Calu3 (cell line): Measurements from ENCODE around the gene MALT1. TPM values are rescaled to one million over a fixed set of nuclear protein-coding genes. Genes with fewer than 3 reads are reported as not detected.

ENCODE experiments used
- BruUV-seq: library from RNA; stranded (reverse); fragments of 400-500 nt; replicated peaks from 2 replicates; lab custom pipeline; 2021; lab: Mats Ljungman, UMichigan
- CTCF ChIA-PET: fragments of 300-600 bp; sonication (Branson Sonifier 250); formaldehyde crosslinking; loops from one replicate; lab custom pipeline; 2022; ENCODE audit warnings: antibody characterized with exemption; lab: Charles Lee
- DNase-seq: peaks from one replicate; pipeline ENCODE4 v3.0.0; 2022
- H3K27ac Mint-ChIP-seq: one replicate; pipeline ENCODE4 v1.8.0; 2022; ENCODE audit warnings: mixed read lengths; ENCODE audit not compliant: unreplicated experiment
- H3K27me3 Mint-ChIP-seq: one replicate; pipeline ENCODE4 v1.8.0; 2022; ENCODE audit warnings: mixed read lengths; ENCODE audit not compliant: unreplicated experiment
- H3K36me3 Mint-ChIP-seq: one replicate; pipeline ENCODE4 v1.8.0; 2022; ENCODE audit warnings: mild to moderate bottlenecking, moderate library complexity, mixed read lengths; ENCODE audit not compliant: insufficient read depth, unreplicated experiment
- H3K4me1 Mint-ChIP-seq: one replicate; pipeline ENCODE4 v1.8.0; 2022; ENCODE audit warnings: mild to moderate bottlenecking, low read depth, mixed read lengths; ENCODE audit not compliant: unreplicated experiment
- H3K4me3 Mint-ChIP-seq: one replicate; pipeline ENCODE4 v1.8.0; 2022; ENCODE audit warnings: mild to moderate bottlenecking, low read depth, moderate library complexity, mixed read lengths; ENCODE audit not compliant: unreplicated experiment
- H3K9me3 Mint-ChIP-seq: one replicate; pipeline ENCODE4 v1.8.0; 2022; ENCODE audit warnings: low read depth, mixed read lengths; ENCODE audit not compliant: unreplicated experiment
- CTCF ChIP-seq: fragments of 200-600 bp; IDR thresholded peaks from one replicate; pipeline ENCODE4 v1.8.0; 2022; ENCODE audit warnings: antibody characterized with exemption; ENCODE audit not compliant: unreplicated experiment
- intact Hi-C: fragments of 100-400 bp; cut with micrococcal nuclease; formaldehyde crosslinking; loops from one replicate; pipeline ENCODE4 v1.10.0; 2022; ENCODE audit not compliant: unreplicated experiment
- total RNA-seq: library from RNA; stranded (reverse); gene quantifications from 2 replicates; pipeline ENCODE4 v1.2.3, GENCODE V29; 2022

The MALT1 gene
- total RNA-seq, 1 experiment from 2014 or later = 37.6 TPM

GRCh38 chr18:58700209-58700608, 28.9 kb downstream of the MALT1 start:
- Mint-ChIP-seq H3K4me3 (no peak overlapping the region), H3K36me3 (peaks cover 6% of the 10 kb centered on the region), H3K9me3 (no peaks in the 10 kb centered on the region), H3K27me3 (no peaks in the 10 kb centered on the region), H3K4me1 (no peaks in the 10 kb centered on the region), H3K27ac (no peak overlapping the region)
- TF ChIP-seq CTCF = no peak
- BruUV-seq = no TSS peak
- intact Hi-C loops = no loop called here
- CTCF ChIA-PET = interaction anchor here (1.0 to 1.2 kb wide), 2 partner anchors 10 to 28 kb away, joined by 5 to 6 read pairs; no protein-coding TSS in a partner anchor
- DNase-seq = no peak

- CTCF ChIA-PET = no interaction called here
- Mint-ChIP-seq H3K27me3 (no peaks in the 10 kb centered on the region), H3K36me3 (peaks cover 15% of the 10 kb centered on the region), H3K27ac (no peak overlapping the region), H3K4me1 (no peaks in the 10 kb centered on the region), H3K4me3 (no peak overlapping the region), H3K9me3 (no peaks in the 10 kb centered on the region)
- no peak for TF ChIP-seq CTCF
- intact Hi-C loops = no loop called here
- DNase-seq = no peak
- no TSS peak for BruUV-seq
These were observed 41.7 kb downstream of the MALT1 start for GRCh38 chr18:58712930-58713329.

- no peak for TF ChIP-seq CTCF
- CTCF ChIA-PET = no interaction called here
- no peaks in the 10 kb centered on the region for H3K27me3 Mint-ChIP-seq
- peaks cover 15% of the 10 kb centered on the region for H3K36me3 Mint-ChIP-seq
- H3K27ac Mint-ChIP-seq = no peak overlapping the region
- BruUV-seq = no TSS peak
- H3K9me3 Mint-ChIP-seq = no peaks in the 10 kb centered on the region
- no peaks in the 10 kb centered on the region for H3K4me1 Mint-ChIP-seq
- DNase-seq = no peak
- intact Hi-C loops = no loop called here
- H3K4me3 Mint-ChIP-seq = no peak overlapping the region
These were observed 43.0 kb downstream of the MALT1 start for GRCh38 chr18:58714259-58714658.

GRCh38 chr18:58714821-58715220, 43.6 kb downstream of the MALT1 start:
- Mint-ChIP-seq H3K27me3 (no peaks in the 10 kb centered on the region), H3K4me1 (no peaks in the 10 kb centered on the region), H3K36me3 (peaks cover 15% of the 10 kb centered on the region), H3K4me3 (no peak overlapping the region), H3K27ac (no peak overlapping the region), H3K9me3 (no peaks in the 10 kb centered on the region)
- TF ChIP-seq CTCF = no peak
- no peak for DNase-seq
- BruUV-seq = no TSS peak
- intact Hi-C loops = no loop called here
- CTCF ChIA-PET = no interaction called here
